BJ (cell line): Measurements from ENCODE around the gene OLFM2. TPM values are rescaled to one million over a fixed set of nuclear protein-coding genes. Genes with fewer than 3 reads are reported as not detected.

Source experiments
- CTCF ChIA-PET: fragments of 350-600 bp; formaldehyde crosslinking; extraction: SDS; loops from one replicate; lab custom pipeline; 2021; ENCODE audit warnings: antibody characterized with exemption, inconsistent platforms; lab: Yijun Ruan, JAX
- POLR2A ChIA-PET: fragments of 300-600 bp; sonication (Branson Sonifier 250); formaldehyde crosslinking; extraction: SDS; loops from one replicate; lab custom pipeline; 2021; ENCODE audit warnings: antibody characterized with exemption; lab: Charles Lee
- DNase-seq: peaks from one replicate; pipeline ENCODE4 v3.0.0-alpha.2; 2011; ENCODE audit warnings: low read depth
- H3K27me3 ChIP-seq: 2 replicates; pipeline ENCODE4 v1.6.0; 2011; ENCODE audit warnings: low read length; ENCODE audit not compliant: control insufficient read depth, insufficient read depth
- H3K36me3 ChIP-seq: 2 replicates; pipeline ENCODE4 v1.5.1; 2011; ENCODE audit warnings: low read length; ENCODE audit not compliant: control insufficient read depth, insufficient read depth
- H3K4me3 ChIP-seq: 2 replicates; pipeline ENCODE4 v1.5.1; 2011; ENCODE audit warnings: low read depth, mild to moderate bottlenecking, control low read depth, low read length
- CTCF ChIP-seq: IDR thresholded peaks from 2 replicates; pipeline ENCODE4 v1.5.1; 2011; ENCODE audit warnings: low read depth, mild to moderate bottlenecking, control low read depth, inconsistent platforms, low read length, moderate library complexity; ENCODE audit not compliant: insufficient read depth
- polyA plus RNA-seq: library from polyadenylated mRNA; depleted of rRNA; stranded (reverse); fragments of >200 nt; gene quantifications from 2 replicates; pipeline ENCODE4 v1.2.3, GENCODE V29; 2011; rRNA removed
- small RNA-seq: library from RNA; depleted of rRNA; stranded (forward); fragments of <200 nt; gene quantifications from one replicate; pipeline ENCODE3, GENCODE V24; 2012; ENCODE audit warnings: low replicate concordance, low read depth; ENCODE audit not compliant: insufficient read length

Gene OLFM2
- polyA plus RNA-seq, 1 experiment, result 88.3 TPM

GRCh38 chr19:9808855-9809824 is 127.2 kb downstream of the OLFM2 start:
- ChIA-PET CTCF (interaction anchor here (1.0 kb wide), 1 partner anchor 183 kb away, joined by 3 read pairs; no protein-coding TSS in a partner anchor), POLR2A (no interaction called here)
- Histone ChIP-seq H3K4me3 (no peak overlapping the region), H3K36me3 (peaks cover 26% of the 10 kb centered on the region), H3K27me3 (no peaks in the 10 kb centered on the region)
- no peak for DNase-seq
- TF ChIP-seq CTCF, result no peak

GRCh38 chr19:9806803-9807202 is 129.5 kb downstream of the OLFM2 start:
- Histone ChIP-seq H3K27me3 (no peaks in the 10 kb centered on the region), H3K36me3 (peaks cover 26% of the 10 kb centered on the region), H3K4me3 (no peak overlapping the region)
- no peak for DNase-seq
- ChIA-PET POLR2A (no interaction called here), CTCF (interaction anchor here (2.4 kb wide), 1 partner anchor 9 kb away, joined by 11 read pairs; no protein-coding TSS in a partner anchor)
- no peak for TF ChIP-seq CTCF

Small RNAs within 50 kb of the gene (small RNA-seq; reads per million reads assigned to genes)
- gene RF00156, result not detected

Other genes starting within 250 kb of the OLFM2 start
- 3.6 and 7.7 TPM in 2 replicates for gene ZNF846, start 167.8 kb downstream of the OLFM2 start, polyA plus RNA-seq
- 23.5 and 35.3 TPM in 2 replicates for gene FBXL12, start 117.4 kb downstream of the OLFM2 start, polyA plus RNA-seq
- gene UBL5, start 108.6 kb downstream of the OLFM2 start, polyA plus RNA-seq, result 506 and 578 TPM in 2 replicates
- 56.4 and 89.6 TPM in 2 replicates for gene PIN1, start 101.2 kb downstream of the OLFM2 start, polyA plus RNA-seq
- gene COL5A3, start 74.0 kb upstream of the OLFM2 start, polyA plus RNA-seq, result 15.0 and 24.9 TPM in 2 replicates
- 0.05 and 0.21 TPM in 2 replicates for gene RDH8, start 77.0 kb upstream of the OLFM2 start, polyA plus RNA-seq
- gene SHFL, start 149.8 kb upstream of the OLFM2 start, polyA plus RNA-seq, result 30.1 and 42.2 TPM in 2 replicates
- 0.22 and 0.25 TPM in 2 replicates for gene ANGPTL6, start 166.2 kb upstream of the OLFM2 start, polyA plus RNA-seq
- gene PPAN, start 169.8 kb upstream of the OLFM2 start, polyA plus RNA-seq, result 16.9 and 18.1 TPM in 2 replicates
- 1.6 and 2.4 TPM in 2 replicates for gene P2RY11, start 175.2 kb upstream of the OLFM2 start, polyA plus RNA-seq
- gene EIF3G, start 183.4 kb upstream of the OLFM2 start, polyA plus RNA-seq, result 129 and 169 TPM in 2 replicates